Erythroblast (primary cell): Measurements from ENCODE around the gene STK38L.

Source experiments
- GATA1 ChIP-seq: IDR thresholded peaks from 2 replicates; pipeline ENCODE4 v1.6.1; 2011; ENCODE audit warnings: low read depth, mild to moderate bottlenecking, control low read depth, low read length, moderate library complexity
- POLR2A ChIP-seq: IDR thresholded peaks from 2 replicates; pipeline ENCODE4 v1.6.1; 2011; ENCODE audit warnings: mild to moderate bottlenecking, low read length

DNA sequence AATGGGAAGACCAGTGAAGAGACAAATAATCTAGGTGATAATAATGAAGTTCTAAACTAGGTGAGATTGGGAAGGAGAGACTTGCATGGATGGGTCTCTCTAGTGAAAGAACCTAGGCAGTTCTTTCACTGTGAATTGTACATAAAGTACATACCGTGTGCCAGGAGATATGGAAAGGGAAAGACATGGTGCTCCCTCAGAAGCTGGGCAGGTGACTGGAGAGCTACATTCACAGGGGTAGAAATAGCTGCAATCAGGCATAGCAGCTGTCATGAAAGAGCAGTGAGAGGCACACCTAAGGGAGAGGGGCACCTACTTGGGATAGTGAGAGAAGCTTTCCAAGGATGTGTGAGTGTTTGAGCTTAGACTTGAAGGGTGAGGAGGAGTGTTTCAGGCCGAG lies 9.3 kb downstream of the STK38L start:
- TF ChIP-seq POLR2A (no peak), GATA1 (no peak)
